ENCODE data around the gene DCHS1.

DNA sequence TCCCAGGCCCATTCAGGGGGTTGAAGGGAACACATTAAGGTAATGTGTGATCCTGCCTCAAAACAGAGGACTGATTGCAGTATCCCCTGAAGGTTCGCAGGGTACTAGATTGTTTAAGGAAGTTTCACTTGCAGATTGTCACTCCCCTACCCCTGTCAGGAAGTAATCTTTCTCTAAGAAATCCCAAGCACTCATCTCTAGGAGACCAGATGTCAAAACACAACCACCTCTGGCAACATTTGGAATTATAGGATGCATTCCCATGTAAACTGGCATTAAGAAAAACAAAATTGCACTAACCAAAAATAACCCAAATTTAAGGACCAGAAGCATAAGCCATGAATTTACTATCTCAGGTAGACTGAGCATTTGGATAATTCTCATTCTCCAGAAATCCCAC lies 25.9 kb upstream of the DCHS1 start:
- TF ChIP-seq POLR2A (IDR thresholded peaks at IDR 0.05) = no peak
- TF ChIP-seq, protein P1, sequence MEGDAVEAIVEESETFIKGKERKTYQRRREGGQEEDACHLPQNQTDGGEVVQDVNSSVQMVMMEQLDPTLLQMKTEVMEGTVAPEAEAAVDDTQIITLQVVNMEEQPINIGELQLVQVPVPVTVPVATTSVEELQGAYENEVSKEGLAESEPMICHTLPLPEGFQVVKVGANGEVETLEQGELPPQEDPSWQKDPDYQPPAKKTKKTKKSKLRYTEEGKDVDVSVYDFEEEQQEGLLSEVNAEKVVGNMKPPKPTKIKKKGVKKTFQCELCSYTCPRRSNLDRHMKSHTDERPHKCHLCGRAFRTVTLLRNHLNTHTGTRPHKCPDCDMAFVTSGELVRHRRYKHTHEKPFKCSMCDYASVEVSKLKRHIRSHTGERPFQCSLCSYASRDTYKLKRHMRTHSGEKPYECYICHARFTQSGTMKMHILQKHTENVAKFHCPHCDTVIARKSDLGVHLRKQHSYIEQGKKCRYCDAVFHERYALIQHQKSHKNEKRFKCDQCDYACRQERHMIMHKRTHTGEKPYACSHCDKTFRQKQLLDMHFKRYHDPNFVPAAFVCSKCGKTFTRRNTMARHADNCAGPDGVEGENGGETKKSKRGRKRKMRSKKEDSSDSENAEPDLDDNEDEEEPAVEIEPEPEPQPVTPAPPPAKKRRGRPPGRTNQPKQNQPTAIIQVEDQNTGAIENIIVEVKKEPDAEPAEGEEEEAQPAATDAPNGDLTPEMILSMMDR (IDR thresholded peaks at IDR 0.05) = no peak
- no peak for TF ChIP-seq EP300 (IDR thresholded peaks at IDR 0.05)

All from tibial nerve (tissue), 4 donors.